ENCODE results near the gene FBLN2.

- TF ChIP-seq CTCF (conservative IDR thresholded peaks at IDR 0.05; ENCODE audit: low read depth, low read length) (peak; percentile 16; the same call in 1 of the 2 replicates), EZH2 (IDR thresholded peaks at IDR 0.05; ENCODE audit: low read length, unreplicated experiment) (no peak)
Observed at GRCh38 chr3:13570391-13571194, 21.7 kb downstream of the FBLN2 start.

Measured in PC-3 (cell line).